Measurements from ENCODE around the gene IDI2.

IDI2 gene

DNA sequence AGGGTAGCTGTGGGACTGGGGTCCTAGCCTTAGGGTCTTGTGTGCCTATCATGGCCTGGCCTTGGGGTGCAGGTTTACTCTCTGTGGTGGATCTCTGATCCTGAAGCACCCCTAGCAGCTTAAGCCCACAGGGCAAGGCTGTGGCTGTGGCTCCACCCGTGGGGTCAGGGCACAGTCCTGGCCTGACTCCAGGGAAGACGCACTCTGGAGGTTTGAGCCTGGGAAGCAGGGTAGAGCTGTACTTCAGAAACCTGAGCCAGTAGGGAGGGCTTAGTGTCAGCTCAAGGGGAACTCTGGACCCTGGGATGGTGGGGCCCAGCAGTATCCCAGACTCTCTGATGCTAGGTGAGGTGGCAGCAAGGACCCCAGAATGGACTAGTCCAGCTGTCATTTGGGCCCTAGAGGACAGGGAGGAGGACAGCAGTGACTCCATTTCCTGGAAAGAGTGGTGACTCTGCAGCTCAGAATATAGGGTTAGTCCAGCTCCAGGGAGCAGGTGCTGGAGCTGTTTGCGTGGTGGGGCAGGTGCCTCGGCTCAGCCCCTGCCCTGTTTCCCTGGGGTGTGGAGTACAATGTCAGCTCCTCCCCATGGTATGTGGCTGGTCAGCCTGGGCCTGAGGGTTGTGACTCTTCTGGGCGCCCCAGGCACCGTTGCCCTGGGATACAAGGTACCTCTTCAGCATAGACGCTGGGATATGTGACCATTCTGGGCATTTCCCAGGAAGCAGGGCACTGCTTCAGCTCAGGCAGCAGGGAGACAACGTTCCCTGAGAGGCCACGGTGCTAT, 21.6 kb downstream of the IDI2 start:
- no peak for DNase-seq

DNA sequence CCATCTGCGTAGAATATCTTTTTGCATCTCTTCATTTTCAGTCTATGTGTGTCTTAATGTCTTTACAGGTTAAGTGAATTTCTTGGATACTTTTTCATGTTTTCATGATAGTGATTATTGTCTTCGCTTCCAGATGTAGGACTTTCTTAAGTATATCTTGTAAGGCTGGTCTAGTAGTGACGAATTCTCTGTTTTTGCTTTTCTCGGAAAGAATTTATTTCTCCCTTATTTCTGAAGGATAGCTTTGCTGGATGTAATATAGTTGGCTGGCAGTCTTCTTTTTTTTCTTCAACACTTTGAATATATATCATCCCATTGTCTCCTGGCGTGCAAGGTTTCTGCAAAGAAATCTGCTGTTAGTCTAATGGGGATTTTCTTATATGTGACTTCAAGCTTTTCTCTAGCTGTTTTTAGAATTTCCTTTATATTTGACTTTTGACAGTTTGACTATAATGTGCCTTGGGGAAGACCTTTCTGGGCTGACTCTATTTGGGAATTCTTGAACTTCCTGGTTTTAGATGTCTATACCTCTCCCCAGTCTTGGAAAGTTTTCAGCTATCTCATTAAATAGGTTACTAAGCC, 23.1 kb downstream of the IDI2 start:
- no peak for DNase-seq

DNA sequence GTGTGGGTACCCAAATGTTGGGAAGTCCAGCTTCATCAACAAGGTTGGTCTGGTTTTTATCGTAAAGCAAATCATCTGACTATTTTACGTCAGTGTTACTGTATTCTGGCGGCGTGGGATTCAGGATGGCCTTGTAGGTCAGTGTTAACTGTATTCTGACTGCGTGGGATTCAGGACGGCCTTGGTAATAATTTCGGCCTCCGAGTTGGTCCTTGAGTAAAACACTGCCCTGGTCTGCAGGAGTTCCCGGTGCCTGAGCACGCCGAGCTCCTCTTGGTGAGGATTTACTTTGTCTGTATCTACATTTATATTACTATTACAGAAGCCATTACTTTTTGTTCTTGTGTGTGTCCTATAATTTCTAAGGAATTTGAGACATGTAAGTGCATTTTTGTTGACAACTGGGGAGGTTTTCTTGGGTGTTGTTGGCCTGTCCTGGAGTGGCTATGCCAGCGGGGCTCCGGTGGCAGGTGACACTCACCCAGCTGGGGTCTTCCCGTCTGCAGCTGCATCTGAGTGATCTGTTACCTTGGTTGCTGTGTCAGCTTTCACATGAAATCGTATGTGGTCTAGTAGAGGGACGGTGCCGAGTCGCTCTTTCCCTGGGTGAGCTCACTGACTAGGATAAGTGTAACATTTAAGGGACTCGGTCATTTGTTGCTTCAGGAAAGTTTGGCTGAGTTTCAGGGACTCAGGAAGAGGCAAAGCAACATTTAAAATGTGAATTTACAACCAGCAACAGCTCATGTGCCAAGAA, 28.2 kb downstream of the IDI2 start:
- DNase-seq = no peak

DNA sequence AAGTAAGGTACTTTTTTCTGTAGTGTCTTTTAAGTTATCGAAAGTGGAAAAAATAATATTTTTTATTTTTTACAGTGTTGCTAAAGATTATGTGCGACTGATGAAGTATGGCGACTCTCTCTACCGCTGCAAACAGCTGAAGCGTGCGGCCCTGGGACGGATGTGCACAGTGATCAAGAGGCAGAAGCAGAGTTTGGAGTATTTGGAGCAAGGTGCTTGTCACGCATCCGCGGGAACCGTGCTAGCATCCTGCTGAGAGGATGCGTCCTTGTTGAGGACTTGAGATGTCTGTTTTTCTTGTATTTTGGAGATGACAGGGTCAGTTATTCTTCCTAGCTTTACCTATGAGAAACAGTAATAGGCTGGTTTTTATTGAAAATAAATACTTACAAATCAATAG, 29.6 kb downstream of the IDI2 start:
- DNase-seq = no peak

DNA sequence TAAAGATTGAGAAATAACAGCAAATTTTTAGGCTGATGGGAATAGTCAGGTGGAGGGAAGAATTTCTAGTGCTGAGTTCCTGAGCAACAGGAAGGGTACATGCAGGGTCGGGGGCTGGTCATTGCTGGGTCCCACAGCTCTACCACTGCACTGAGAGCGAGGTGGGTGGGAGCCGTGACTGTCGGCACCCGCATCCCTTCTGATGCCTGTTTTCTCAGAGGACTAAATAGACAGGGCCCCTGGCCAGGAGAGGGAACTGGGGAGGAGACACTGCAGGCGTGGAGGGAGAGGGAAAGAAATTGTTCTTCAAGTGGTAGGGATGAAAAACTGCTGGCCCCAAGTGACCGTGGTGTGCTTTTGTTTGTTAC, 30.1 kb downstream of the IDI2 start:
- no peak for DNase-seq

DNA sequence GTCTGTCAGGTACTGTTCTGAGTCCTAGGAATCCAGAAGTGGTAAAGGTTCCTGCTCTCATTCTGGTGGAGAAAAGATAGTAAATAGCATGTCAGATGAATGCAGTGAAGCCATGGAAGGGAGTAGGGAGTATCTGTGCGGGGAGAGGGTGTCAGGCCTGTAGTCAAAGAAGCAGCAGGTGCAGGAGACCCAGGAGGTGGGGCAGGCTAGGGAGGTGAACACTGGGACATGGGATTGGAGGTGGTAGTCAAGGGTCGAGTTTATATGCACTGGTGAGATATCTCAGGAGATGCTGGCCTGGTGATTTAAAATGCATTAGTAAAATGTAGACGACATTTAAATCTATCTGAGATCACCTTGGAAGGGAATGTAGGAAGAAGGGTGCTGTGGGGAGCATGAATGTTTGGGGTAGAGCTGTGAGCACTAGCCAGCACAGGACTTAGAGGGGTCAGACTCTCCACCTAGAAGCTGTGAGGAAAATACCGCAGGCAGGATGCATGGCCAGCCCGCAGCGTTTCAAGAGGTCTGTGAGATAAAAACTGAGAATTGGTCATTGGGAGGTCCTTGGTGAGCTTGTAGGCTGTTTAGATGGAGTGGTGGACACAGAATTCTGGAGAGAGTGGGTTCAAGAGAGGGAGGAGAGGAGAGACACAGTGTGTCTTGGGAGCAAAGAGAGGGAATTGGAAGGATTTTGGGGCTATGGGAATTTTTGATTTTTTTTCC, 30.7 kb downstream of the IDI2 start:
- DNase-seq = no peak

DNA sequence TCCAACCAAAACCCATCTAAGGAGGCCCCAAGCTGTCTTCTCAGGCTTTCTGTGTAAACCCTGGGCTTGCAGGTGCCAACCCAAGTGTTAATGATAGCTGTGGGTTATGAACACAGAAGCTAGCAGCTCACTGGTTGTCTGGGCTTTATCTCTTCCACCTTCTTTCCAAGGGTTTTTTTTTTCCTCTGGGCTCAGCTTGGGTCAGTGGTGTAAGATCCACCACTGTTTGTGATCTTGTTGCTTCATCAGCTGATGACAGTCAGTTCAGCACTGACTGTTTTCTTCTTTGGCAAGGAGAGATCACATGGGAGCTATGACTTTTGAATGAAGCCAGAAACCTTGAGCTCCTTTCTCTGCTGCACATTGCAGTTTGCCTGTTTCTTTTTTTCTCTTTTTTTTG, 32.8 kb downstream of the IDI2 start:
- DNase-seq = no peak

DNA sequence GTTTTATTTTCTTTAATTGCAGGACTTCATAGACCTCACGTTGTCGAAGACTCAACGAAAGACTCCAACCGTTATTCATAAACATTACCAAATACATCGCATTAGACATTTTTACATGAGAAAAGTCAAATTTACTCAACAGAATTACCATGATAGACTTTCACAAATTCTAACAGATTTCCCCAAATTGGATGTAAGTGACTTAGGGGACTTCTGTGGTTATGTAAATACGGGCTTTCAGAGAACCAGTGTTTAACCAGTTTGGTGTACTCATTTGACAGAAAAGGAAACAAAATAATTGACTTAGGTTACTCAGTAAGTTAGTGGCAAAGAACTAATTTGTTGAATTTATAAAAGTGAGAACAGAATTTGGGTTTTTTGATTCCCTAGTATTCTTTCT, 33.2 kb downstream of the IDI2 start:
- DNase-seq = no peak

DNA sequence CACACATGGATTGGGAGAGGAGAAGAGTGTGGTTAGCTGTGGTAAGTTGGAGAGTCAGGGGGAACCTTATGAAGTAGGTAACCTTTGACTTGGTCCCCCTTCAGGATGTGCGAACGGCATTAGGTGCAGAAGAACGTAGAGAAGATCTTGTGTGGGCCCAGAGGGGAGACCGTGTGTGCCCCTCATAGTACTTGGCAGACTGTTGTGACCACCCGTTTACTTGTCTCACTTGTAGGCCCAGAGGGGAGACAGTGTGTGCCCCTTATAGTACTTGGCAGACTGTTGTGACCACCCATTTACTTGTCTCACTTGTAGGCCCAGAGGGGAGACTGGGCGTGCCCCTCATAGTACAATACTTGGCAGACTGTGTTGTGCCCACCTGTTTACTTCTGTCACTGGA, 34.9 kb downstream of the IDI2 start:
- no peak for DNase-seq

DNA sequence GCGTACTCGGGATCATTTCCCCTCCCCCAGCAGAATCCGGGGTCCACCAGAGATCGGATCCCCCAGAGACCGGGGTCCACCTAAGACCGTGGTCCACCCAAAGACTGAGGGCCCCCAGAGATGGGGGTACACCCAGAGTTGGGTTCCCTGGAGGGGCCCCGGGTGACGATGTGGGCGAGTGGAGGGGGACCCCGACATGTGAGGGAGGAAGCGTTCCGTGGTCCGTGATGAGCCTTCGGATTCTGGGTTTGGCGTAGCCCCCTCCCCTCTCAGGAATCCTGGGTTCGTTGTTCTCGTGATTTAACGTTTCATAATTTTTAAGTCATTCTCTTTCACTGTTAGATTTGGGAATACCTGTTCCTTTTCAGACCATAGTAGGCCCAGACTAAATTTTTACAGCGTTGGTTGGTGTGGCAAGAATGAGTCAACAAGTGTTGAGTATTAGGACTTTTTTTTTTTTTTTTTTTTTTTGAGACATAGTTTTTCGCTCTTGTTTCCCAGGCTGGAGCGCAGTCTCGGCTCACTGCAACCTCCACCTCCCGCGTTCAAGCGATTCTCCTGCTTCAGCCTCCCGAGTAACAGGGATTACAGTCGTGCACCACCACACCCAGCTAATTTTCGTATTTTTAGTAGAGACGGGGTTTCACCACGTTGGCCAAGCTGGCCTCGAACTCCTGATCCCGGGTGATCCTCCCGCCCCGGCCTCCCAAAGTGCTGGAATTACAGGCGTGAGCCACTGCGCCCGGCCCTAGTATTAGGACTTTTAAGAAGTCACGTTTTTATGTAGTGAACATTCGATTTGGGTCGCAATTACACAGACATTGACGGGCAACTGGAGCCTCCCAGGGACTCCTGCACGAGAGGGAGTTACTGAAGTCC, 36.8 kb downstream of the IDI2 start:
- no peak for DNase-seq

DNA sequence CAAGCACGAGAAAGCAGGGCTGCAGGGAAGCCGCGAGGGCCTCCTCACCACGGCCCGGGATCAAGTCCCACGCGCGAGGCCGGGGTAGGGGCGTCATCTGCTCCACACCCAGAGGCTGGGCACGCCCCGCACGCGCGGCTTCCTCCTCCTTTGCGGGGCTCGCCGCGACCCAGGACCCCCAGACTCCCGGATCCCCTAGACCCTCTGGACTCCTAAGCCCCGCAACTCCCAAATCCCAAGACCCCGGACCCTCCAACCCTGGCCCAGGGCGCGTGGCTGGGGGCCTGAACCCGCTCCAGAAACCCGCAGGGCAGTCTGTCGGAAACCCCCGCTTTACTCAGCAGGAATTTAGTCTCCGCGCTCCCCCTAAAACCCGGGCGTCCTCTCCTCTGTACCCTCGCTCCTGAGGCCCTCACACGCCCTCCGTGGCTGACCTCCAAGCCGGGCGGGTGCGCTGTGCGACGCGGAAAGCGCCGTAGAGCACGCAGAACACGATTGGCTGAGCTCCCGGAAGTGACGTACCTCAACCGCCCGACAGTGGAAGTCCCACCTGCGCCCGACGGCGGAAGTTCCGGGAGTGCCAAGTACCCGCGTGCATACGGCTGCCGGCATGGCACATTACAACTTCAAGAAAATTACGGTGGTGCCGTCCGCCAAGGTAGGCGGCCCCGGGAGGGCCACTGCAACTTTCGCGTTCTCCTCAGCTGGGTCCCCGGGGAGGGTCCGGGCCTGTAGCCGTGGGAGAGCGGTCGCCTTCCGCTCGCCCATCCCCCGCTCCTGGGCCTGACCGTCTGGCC, 37.6 kb downstream of the IDI2 start, which contains the start of gene GTPBP4:
Gene GTPBP4, plus strand, starts transcription at position 565 of the 797 bp plus-strand sequence. Its CDS starts 46 bp downstream, at position 611.
- DNase-seq = peak; percentile 82

DNA sequence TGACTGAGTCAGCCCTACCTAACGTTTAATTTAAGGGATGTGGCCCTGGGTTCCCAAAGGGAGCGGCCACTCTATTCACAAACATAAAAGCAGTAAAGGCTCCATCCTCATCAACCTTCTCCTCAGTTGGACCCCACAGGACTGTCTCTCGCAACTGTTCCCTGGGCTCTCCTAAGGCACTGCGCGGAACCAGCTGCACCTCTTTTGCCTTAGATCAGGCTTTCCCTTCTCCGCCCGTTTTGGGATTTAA, 38.1 kb downstream of the IDI2 start:
- DNase-seq = no peak

DNA sequence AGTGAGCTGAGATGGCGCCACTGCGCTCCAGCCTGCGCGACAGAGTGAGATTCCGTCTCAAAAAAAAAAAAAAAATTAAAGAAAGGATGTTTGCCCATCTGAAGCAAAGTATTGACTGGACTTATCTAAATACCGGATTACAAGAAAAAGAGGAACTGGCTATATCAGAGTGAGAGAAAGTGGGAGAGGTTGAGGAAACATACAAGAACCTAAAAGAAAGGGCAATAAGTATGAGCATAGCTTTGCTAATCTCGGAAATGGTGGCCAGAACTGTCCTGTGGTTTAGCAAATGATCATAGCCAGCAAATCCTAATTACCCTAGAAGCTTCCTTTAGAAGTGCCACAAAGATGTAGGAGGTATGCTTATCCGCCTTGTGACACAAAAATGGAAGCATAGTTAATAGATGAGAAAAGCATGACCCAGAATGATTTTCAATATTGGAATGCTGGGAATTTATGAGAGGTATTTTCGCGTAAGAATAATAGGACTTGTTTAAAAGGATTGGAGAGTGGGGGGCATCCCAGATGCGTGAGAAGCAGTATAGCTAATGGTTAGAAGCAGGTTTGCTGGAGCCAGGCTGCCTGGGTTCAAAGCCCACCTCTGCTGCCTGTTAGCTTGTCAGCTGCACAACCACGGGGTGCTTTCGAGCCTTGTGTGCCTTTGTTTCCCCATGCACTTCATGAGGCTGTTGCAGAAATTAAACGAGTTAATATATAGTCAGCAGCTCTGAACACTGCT, 38.6 kb downstream of the IDI2 start:
- DNase-seq = no peak

DNA sequence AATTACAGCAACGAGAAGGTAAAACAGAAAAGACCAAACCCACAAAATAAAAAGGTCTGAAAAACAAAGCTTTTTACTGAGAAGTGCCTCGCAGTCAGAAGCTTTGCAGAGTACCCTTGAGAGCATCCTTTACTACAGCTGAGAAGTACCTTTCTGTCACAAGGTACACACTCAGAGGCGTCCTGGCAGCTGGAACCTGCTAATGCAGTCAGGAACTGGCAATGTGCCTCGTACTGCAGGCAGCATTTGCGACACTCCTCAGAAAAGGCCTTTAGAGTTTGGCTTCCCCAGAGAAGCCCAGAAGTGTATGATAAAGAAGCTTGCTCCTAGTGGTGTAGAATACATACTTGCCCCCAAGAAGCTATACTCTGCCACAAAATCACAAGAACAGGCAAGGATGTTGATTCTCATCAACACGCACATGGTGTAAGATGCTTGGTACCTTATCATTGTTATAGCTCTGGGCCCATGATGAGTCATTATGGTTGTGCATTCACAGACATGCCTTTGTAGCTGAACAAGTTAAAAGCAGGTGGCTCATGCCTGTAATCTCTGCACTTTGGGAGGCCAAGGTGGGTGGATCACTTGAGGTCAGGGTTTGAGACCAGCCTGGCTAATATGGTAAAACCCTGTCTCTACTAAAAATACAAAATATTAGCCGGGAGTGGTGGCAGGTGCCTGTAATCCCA, 39.4 kb downstream of the IDI2 start:
- DNase-seq = no peak

DNA sequence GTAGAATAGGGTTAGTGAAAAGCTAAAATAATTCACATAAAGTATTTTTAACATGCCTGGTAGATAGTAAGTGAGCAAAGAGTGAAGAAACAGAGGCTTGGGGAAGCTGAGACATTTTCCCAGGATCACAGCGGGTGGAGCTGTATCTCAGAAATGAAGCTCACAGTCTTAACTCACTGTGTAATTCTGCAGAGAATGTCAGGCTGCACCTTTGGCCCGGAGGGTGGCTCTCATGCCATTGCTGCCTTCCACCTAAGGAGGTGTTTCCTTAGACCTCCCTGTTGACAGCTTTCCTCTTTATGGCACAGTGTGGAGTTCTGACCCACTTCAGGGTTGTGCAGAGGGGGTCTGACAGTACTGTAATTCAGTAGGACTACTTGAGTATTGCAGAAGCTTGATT, 40.3 kb downstream of the IDI2 start:
- DNase-seq = no peak

DNA sequence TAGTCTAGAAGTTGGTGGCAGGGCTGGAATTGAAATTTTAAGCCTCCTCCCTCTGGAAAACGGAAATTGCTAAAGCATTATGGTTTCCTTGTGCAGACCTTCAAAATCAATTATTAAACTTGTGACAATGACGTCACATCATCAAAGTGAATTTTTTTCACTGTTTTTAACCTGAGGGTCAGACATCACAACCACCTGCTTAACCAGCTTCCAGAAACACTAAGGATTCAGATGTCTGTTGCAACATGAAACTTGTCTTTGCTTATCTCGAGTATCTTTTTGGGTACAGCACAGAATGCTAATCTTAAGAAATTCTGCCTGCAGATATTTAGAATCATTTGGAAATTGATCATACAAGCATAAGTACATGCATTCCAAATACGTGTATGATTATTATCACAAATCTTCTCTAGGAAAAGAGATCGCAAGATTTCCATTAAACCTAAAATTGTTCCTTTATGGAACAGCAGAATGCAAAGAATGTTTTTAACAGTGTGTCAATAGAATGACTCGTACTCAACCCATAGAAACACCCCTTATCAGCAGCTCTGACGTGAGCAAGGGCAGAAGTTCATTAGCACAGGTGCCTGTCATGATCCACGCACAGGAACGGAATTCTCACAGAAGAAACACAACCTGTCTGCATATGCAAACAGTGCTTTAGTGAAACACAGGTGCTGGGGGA, 41.5 kb downstream of the IDI2 start:
- no peak for DNase-seq

DNA sequence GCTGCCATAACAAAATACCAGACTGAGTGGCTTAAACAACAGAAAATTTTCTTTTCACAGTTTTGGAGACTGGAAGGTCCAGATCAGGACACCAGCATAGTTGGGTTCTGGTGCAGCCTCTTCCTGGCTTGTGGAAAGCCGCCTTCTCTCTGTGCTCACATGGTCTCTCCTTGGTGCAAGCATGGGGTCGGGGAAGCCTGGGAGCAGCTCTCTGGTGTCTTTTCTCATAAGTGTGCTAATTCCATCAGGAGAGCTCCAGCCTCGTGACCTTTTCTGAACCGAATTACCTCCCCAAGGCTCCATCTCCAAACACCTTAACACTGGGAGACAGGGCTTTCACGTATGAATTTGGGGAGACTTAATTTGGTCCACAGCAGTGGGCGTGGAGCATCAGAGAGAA, 42.3 kb downstream of the IDI2 start:
- no peak for DNase-seq

DNA sequence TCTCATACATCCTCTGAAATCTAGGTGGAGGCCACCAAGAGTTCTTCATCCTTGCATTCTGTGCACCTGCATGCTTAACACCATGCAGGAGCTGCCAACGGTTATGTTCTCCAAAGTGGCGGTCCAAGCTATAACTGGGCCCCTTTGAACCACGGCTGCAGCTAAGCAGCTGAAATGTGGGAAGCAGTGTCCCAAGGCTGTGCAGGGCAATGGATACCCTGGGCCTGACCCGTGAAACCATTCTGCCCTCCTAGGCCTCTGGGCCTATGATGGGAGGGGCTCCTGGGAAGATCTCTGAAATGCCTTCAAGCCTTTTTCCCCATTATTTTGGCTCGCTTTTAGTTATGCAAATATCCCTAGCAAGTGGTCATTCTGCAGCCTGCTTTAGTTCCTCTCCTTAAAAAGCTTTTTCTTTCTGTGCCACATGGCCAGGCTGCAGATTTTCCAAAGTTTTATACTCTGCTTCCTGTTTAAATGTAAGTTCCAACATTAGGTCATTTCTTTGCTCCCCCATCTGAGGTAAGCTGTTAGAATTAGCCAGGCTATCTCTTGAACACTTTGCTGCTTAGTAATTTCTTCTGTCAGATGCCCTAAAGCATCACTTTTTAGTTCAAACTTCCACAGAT, 45.1 kb downstream of the IDI2 start:
- DNase-seq = no peak

DNA sequence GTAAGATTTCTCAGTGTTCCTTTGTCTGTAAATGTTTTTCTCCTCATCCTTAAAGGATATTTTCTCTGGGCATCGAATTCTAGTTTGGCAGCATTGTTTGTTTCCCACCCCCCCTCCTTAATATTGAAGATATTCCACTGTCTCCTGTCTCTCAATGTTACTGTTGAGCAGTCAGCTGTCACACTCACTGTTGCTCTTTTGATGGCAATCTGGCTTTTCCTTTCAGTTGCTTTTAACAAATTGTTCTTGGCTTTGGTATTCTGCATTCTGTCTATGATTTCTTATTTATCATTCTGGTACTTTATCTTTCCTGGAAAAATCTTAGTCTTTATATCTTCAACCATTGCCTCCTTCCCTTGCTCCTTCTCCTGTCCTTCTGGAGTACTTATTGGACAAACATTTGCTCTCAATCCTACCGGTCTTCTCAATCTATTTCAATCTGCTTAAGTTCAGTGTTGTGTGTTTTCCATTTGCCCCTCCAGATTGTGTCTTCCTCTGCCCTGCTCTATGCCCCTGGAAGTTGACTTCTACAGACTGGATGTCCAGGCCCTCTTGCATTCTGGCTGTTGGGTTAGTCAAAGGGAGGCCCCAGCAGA, 46.7 kb downstream of the IDI2 start:
- no peak for DNase-seq

All from NCI-H1105 (cell line).